ENCODE measurements around the gene C1QA.

DNA sequence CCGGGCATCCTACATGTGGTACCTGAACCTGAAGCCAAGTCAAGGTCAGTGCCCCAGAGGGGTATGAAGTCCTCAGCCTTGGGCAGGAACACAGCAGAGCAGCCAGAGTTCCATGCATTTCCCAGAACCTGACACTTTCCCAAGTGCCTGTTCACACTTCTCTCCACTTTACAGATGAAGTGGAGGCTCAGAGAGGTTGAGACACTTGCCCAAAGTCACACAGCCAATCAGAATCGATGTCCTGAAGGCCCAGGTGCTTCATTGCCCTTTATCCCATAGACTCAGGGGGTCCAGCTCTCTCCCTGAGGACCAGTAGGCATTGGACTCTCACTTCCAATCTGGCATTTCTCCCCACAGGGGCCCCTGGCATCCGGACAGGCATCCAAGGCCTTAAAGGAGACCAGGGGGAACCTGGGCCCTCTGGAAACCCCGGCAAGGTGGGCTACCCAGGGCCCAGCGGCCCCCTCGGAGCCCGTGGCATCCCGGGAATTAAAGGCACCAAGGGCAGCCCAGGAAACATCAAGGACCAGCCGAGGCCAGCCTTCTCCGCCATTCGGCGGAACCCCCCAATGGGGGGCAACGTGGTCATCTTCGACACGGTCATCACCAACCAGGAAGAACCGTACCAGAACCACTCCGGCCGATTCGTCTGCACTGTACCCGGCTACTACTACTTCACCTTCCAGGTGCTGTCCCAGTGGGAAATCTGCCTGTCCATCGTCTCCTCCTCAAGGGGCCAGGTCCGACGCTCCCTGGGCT, 2.2 kb downstream of the C1QA start:
- TF ChIP-seq, protein P1, sequence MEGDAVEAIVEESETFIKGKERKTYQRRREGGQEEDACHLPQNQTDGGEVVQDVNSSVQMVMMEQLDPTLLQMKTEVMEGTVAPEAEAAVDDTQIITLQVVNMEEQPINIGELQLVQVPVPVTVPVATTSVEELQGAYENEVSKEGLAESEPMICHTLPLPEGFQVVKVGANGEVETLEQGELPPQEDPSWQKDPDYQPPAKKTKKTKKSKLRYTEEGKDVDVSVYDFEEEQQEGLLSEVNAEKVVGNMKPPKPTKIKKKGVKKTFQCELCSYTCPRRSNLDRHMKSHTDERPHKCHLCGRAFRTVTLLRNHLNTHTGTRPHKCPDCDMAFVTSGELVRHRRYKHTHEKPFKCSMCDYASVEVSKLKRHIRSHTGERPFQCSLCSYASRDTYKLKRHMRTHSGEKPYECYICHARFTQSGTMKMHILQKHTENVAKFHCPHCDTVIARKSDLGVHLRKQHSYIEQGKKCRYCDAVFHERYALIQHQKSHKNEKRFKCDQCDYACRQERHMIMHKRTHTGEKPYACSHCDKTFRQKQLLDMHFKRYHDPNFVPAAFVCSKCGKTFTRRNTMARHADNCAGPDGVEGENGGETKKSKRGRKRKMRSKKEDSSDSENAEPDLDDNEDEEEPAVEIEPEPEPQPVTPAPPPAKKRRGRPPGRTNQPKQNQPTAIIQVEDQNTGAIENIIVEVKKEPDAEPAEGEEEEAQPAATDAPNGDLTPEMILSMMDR (conservative IDR thresholded peaks at IDR 0.05): no peak
- TF ChIP-seq EZH2 (IDR thresholded peaks at IDR 0.05; ENCODE audit: low read depth): no peak
